Measurements from ENCODE around the gene STEAP1.

- no peak for TF ChIP-seq CTCF (IDR thresholded peaks at IDR 0.05; ENCODE audit: poor library complexity)
- no peak for TF ChIP-seq EZH2 (IDR thresholded peaks at IDR 0.05; ENCODE audit: borderline replicate concordance)
- no peak for TF ChIP-seq EZH2phosphoT487 (IDR thresholded peaks at IDR 0.05; ENCODE audit: low read depth, severe bottlenecking, unreplicated experiment)
These were observed 9.3 kb downstream of the STEAP1 start for GRCh38 chr7:90163534-90163933.
